K562 (cell line): ENCODE measurements around the gene C6orf47. TPM values are rescaled to one million over a fixed set of nuclear protein-coding genes. Genes with fewer than 3 reads are reported as not detected.

Experiments used
- ATAC-seq: fragments of 200-7000 bp; cut with Tn5 transposase; 3 replicates; pipeline ENCODE4 v1.9.1; 2020; ENCODE audit warnings: moderate library complexity
- BruUV-seq: library from RNA; stranded (reverse); fragments of 400-500 nt; replicated peaks from 2 replicates; lab custom pipeline; 2021; lab: Mats Ljungman, UMichigan
- CTCF ChIA-PET: fragments of 300-600 bp; formaldehyde crosslinking; extraction: SDS; loops from one replicate; lab custom pipeline; 2021; ENCODE audit warnings: low intra/inter-chr PET ratio; lab: Yijun Ruan, JAX
- POLR2A ChIA-PET: fragments of 300-600, 350-650 bp; sonication (Branson Sonifier 250); formaldehyde crosslinking; extraction: SDS; loops from one replicate; lab custom pipeline; 2021; ENCODE audit warnings: antibody characterized with exemption, inconsistent platforms; lab: Yijun Ruan, JAX
- DNase-seq, 4 experiments: peaks; one replicate each; pipeline versions ENCODE4 v3.0.0 to v3.0.0-alpha.2; 2011 to 2018; ENCODE audit warnings: low spot score in 3 of 4, mixed read lengths in 3 of 4; ENCODE audit errors: extremely low read depth in 1 of 4
- FAIRE-seq: peaks from 2 replicates; lab custom pipeline; 2011; peaks lifted over from hg19 to GRCh38; lab: Jason Lieb, UNC
- H2AFZ ChIP-seq: 2 replicates; pipeline ENCODE4 v1.6.0; 2011; ENCODE audit warnings: low read depth, low read length, control low read depth, inconsistent platforms
- H3K27ac ChIP-seq: fragments of 200-600 bp; 3 replicates; pipeline ENCODE4 v1.8.0; 2011; ENCODE audit warnings: low read depth, mild to moderate bottlenecking, control low read depth, inconsistent platforms, low read length, moderate library complexity, mixed read lengths; ENCODE audit errors: extremely low read depth
- H3K27me3 ChIP-seq, 2 experiments: fragments of 300-600 bp in 1 of 2; 2 replicates in 1 of 2; 3 replicates in 1 of 2; pipeline versions ENCODE4 v1.6.0 to v1.8.0; 2011; ENCODE audit warnings: inconsistent platforms in 2 of 2, low read length in 2 of 2, mild to moderate bottlenecking in 1 of 2, mixed read lengths in 1 of 2, moderate library complexity in 1 of 2; ENCODE audit not compliant: control insufficient read depth in 2 of 2, insufficient read depth in 2 of 2
- H3K36me3 ChIP-seq: fragments of 300-600 bp; 3 replicates; pipeline ENCODE4 v1.8.0; 2011; ENCODE audit warnings: mild to moderate bottlenecking, low read length, inconsistent platforms; ENCODE audit not compliant: control insufficient read depth, insufficient read depth
- H3K4me1 ChIP-seq, 2 experiments: fragments of 200-600 bp in 1 of 2; replicated peaks in 1 of 2; 2 replicates in 1 of 2; 3 replicates in 1 of 2; pipeline versions ENCODE4 v1.5.1 to v1.8.0; 2011; ENCODE audit warnings: inconsistent platforms in 2 of 2, low read length in 2 of 2, mild to moderate bottlenecking in 1 of 2, mixed read lengths in 1 of 2, moderate library complexity in 1 of 2; ENCODE audit not compliant: control insufficient read depth in 2 of 2, insufficient read depth in 2 of 2
- H3K4me2 ChIP-seq: 2 replicates; pipeline ENCODE4 v1.6.1; 2011; ENCODE audit warnings: low read length, control low read depth, inconsistent platforms, mixed read lengths; ENCODE audit not compliant: insufficient read depth
- H3K4me3 ChIP-seq: fragments of 200-600 bp; sonication (generic), shearing (Covaris generic); 2 replicates; pipeline ENCODE4 v1.5.1; 2016; ENCODE audit warnings: control low read depth, inconsistent platforms
- H3K79me2 ChIP-seq: fragments of 200-600 bp; 3 replicates; pipeline ENCODE4 v1.8.0; 2011; ENCODE audit warnings: low read length, inconsistent platforms; ENCODE audit not compliant: control insufficient read depth, insufficient read depth
- H3K9ac ChIP-seq, 2 experiments: 2 replicates each; pipeline versions ENCODE4 v1.6.0 to v1.6.1; 2011; ENCODE audit warnings: low read depth in 2 of 2, low read length in 2 of 2, control low read depth in 1 of 2, inconsistent platforms in 1 of 2, mild to moderate bottlenecking in 1 of 2, mixed read lengths in 1 of 2; ENCODE audit not compliant: insufficient read depth in 1 of 2
- H3K9me1 ChIP-seq: one replicate; pipeline ENCODE4 v1.6.0; 2011; ENCODE audit warnings: inconsistent platforms, mild to moderate bottlenecking, low read length, moderate library complexity; ENCODE audit not compliant: control insufficient read depth, insufficient read depth
- H3K9me3 ChIP-seq: replicated peaks from 2 replicates; pipeline ENCODE4 v1.5.1; 2011; ENCODE audit warnings: low read depth, low read length, inconsistent platforms; ENCODE audit not compliant: control insufficient read depth, insufficient read depth
- H4K20me1 ChIP-seq: replicated peaks from 2 replicates; pipeline ENCODE4 v1.6.1; 2011; ENCODE audit warnings: low read length, inconsistent platforms, mixed read lengths; ENCODE audit not compliant: control insufficient read depth, insufficient read depth
- CHAMP1 ChIP-seq: fragments of 450-650 bp; IDR thresholded peaks from 2 replicates; pipeline ENCODE4 v1.6.1; 2016; ENCODE audit warnings: mild to moderate bottlenecking
- ETV6 ChIP-seq, 3 experiments: fragments of 150-350 bp in 1 of 3; sonication (generic) in 1 of 3; formaldehyde crosslinking in 1 of 3; IDR thresholded peaks; 2 replicates each; pipeline versions ENCODE4 v1.6.1 to v1.8.0; 2014 to 2022; ENCODE audit warnings: borderline replicate concordance in 2 of 3, low read depth in 2 of 3, antibody characterized with exemption in 1 of 3, low read length in 1 of 3, mild to moderate bottlenecking in 1 of 3, missing genetic modification reagents in 1 of 3
- GTF2A2 ChIP-seq: IDR thresholded peaks from 2 replicates; pipeline ENCODE4 v1.6.1; 2016; ENCODE audit warnings: mild to moderate bottlenecking, missing genetic modification characterization, missing compliant biosample characterization
- HEY1 ChIP-seq: fragments of 250-450 bp; sonication (Bioruptor Pico); IDR thresholded peaks from 2 replicates; pipeline ENCODE4 v1.5.0; 2020; ENCODE audit warnings: mild to moderate bottlenecking, moderate library complexity, borderline replicate concordance
- JUN ChIP-seq, 2 experiments: sonication (generic) in 1 of 2; formaldehyde crosslinking in 1 of 2; IDR thresholded peaks; 2 replicates each; pipeline versions ENCODE4 v1.6.1 to v1.8.0; 2012 to 2022; ENCODE audit warnings: borderline replicate concordance in 2 of 2, mild to moderate bottlenecking in 2 of 2, improper control_type of control experiment in 1 of 2, low read depth in 1 of 2, low read length in 1 of 2, missing genetic modification reagents in 1 of 2
- KDM5B ChIP-seq: fragments of 200-600 bp; sonication (generic); IDR thresholded peaks from 2 replicates; pipeline ENCODE4 v1.6.1; 2012; ENCODE audit warnings: low read depth, mild to moderate bottlenecking, moderate library complexity, low read length, control low read depth, inconsistent platforms; ENCODE audit not compliant: insufficient replicate concordance
- MBD2 ChIP-seq: sonication (generic); IDR thresholded peaks from 2 replicates; pipeline ENCODE4 v1.6.1; 2016; ENCODE audit warnings: low read depth, borderline replicate concordance
- MYNN ChIP-seq, 2 experiments: sonication (generic); formaldehyde crosslinking in 1 of 2; IDR thresholded peaks; 2 replicates each; pipeline versions ENCODE4 v1.5.0 to v1.6.1; 2016 to 2020; ENCODE audit warnings: antibody characterized with exemption in 1 of 2, missing genetic modification reagents in 1 of 2
- PHB2 ChIP-seq: fragments of 450-650 bp; IDR thresholded peaks from 2 replicates; pipeline ENCODE4 v1.6.1; 2017; ENCODE audit warnings: low read depth
- RBFOX2 ChIP-seq: fragments of 200-400 bp; formaldehyde crosslinking; IDR thresholded peaks from 2 replicates; pipeline ENCODE4 v1.6.1; 2017; ENCODE audit warnings: low read depth, mild to moderate bottlenecking, low read length, moderate library complexity
- ZKSCAN3 ChIP-seq: fragments of 250-450 bp; sonication (Bioruptor Pico); IDR thresholded peaks from 2 replicates; pipeline ENCODE4 v1.4.0; 2020
- ZNF79 ChIP-seq: fragments of 250-450 bp; sonication (Bioruptor Pico); IDR thresholded peaks from 2 replicates; pipeline ENCODE4 v1.4.0; 2020; ENCODE audit warnings: low read depth, mild to moderate bottlenecking, moderate library complexity
- WGBS: fragments of 100-300 bp; shearing (Covaris generic); methylation state at CpG from one replicate; pipeline ENCODE4 v1.1.6; 2016; ENCODE audit warnings: low coverage, mixed read lengths; ENCODE audit not compliant: insufficient coverage; ENCODE audit errors: missing lambda C conversion rate; 5-methylcytosine and 5-hydroxymethylcytosine counted together
- in situ Hi-C: fragments of 300-500 bp; cut with MboI; formaldehyde crosslinking; loops from 4 replicates; pipeline ENCODE4 v1.15.0; 2018; ENCODE audit warnings: inconsistent platforms, mixed read lengths
- intact Hi-C: fragments of 100-400 bp; cut with micrococcal nuclease; formaldehyde crosslinking; loops from 2 replicates; pipeline ENCODE4 v1.14.2; 2022
- polyA plus RNA-seq, 8 experiments: library from polyadenylated mRNA; depleted of rRNA in 4 of 8; stranded (reverse) in 5 of 8; unstranded in 3 of 8; fragments of >200 nt; fragmentation: Nextera tagmentation in 2 of 8; fragmentation: Illumina TruSeq in 1 of 8; extraction: Ambion mirVana in 2 of 8; extraction: Trizol in 1 of 8; gene quantifications; 2 replicates each; pipeline versions ENCODE4 v1.2.1 to v1.2.3, GENCODE V29; 2011 to 2014; ENCODE audit warnings: inconsistent platforms in 1 of 8, missing spikeins in 1 of 8
- total RNA-seq, 7 experiments: library from RNA; depleted of rRNA in 6 of 7; stranded (reverse); fragments of >200 nt in 6 of 7; fragmentation: Illumina TruSeq in 2 of 7; extraction: Trizol in 2 of 7; gene quantifications; 2 replicates each; pipeline versions ENCODE4 v1.2.1 to v1.2.3, GENCODE V29; 2011 to 2021; ENCODE audit warnings: low replicate concordance in 1 of 7
- TF ChIP-seq, protein P1 (sequence below), 3 experiments: fragments of 200-800 bp in 1 of 3; sonication (Bioruptor generic) in 1 of 3; sonication (generic) in 1 of 3; formaldehyde crosslinking in 1 of 3; IDR thresholded peaks; 2 replicates each; pipeline versions ENCODE4 v1.6.1 to v1.8.0; 2016 to 2022; ENCODE audit warnings: mild to moderate bottlenecking in 2 of 3, missing compliant biosample characterization in 2 of 3, missing genetic modification characterization in 2 of 3, missing genetic modification reagents in 1 of 3
- TF ChIP-seq, protein P2 (sequence below), 2 experiments: IDR thresholded peaks in 1 of 2; conservative IDR thresholded peaks in 1 of 2; 2 replicates each; pipeline ENCODE4 v1.6.1; 2016; ENCODE audit warnings: low read depth in 2 of 2, mild to moderate bottlenecking in 1 of 2, missing compliant biosample characterization in 1 of 2, missing genetic modification characterization in 1 of 2, moderate library complexity in 1 of 2

C6orf47 gene
- total and polyA plus RNA-seq, 9 of the 15 experiments (the other 6 are each of a cell fraction or from before 2014, with no cell fraction given): 0.14 to 43.8 (median 27.0) TPM

- POLR2A ChIA-PET: interaction anchor here (0.6 to 14.8 kb wide), 11 partner anchors 5 to 197 kb away, joined by 3 to 274 read pairs (median 5); partner anchors contain the start of genes APOM, BAG6, C6orf47 and GPANK1
- Histone ChIP-seq H3K79me2 (no peaks in the 10 kb centered on the region), H4K20me1 (peaks cover 27% of the 10 kb centered on the region), H3K36me3 (peaks cover 96% of the 10 kb centered on the region), H3K4me2 (no peak overlapping the region), H3K9me1 (no peaks in the 10 kb centered on the region), H3K27me3 (no peaks in the 10 kb centered on the region), H3K4me3 (no peak overlapping the region), H3K4me1 (peaks cover 3 to 10% of the 10 kb centered on the region in 2 experiments; a peak in 4 of 5 replicates), H3K9me3 (no peaks in the 10 kb centered on the region), H3K9ac (no peak overlapping the region), H3K27ac (no peak overlapping the region), H2AFZ (no peak overlapping the region)
- ATAC-seq (no peak), FAIRE-seq (peak; percentile 37), DNase-seq (no peak)
- BruUV-seq: no TSS peak
- intact Hi-C loops (no loop called here), in situ Hi-C loops (no loop called here)
- CTCF ChIA-PET: no interaction called here
- WGBS: 85% methylated on average over 9 of the region's 9 CpGs
- TF ChIP-seq PHB2: no peak
- peak; percentile 38; the same call in 1 of the 2 replicates for TF ChIP-seq RBFOX2
- TF ChIP-seq GTF2A2 (tag): no peak
- no peak for TF ChIP-seq HEY1 (CRISPR knock-in tag)
- TF ChIP-seq JUN (IDR thresholded peaks at IDR 0.05; ENCODE audit: borderline replicate concordance, low read depth, low read length): no peak
- TF ChIP-seq JUN (CRISPR knock-in tag; IDR thresholded peaks at IDR 0.05; ENCODE audit: borderline replicate concordance): no peak
- TF ChIP-seq, protein P1, sequence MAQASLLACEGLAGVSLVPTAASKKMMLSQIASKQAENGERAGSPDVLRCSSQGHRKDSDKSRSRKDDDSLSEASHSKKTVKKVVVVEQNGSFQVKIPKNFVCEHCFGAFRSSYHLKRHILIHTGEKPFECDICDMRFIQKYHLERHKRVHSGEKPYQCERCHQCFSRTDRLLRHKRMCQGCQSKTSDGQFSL (CRISPR knock-in tag; IDR thresholded peaks at IDR 0.05): peak; percentile 67
- TF ChIP-seq, protein P1 (tag; IDR thresholded peaks at IDR 0.05): no peak
- TF ChIP-seq ETV6 (IDR thresholded peaks at IDR 0.05; ENCODE audit: borderline replicate concordance in 1 of 2, low read depth in 2 of 2, low read length in 1 of 2): no peak
- TF ChIP-seq ETV6 (CRISPR knock-in tag; IDR thresholded peaks at IDR 0.05; ENCODE audit: borderline replicate concordance): no peak
- no peak for TF ChIP-seq KDM5B
- TF ChIP-seq MYNN (IDR thresholded peaks at IDR 0.05): peak; percentile 36; the same call in 1 of the 2 replicates
- no peak for TF ChIP-seq MYNN (CRISPR knock-in tag; IDR thresholded peaks at IDR 0.05)
- TF ChIP-seq CHAMP1: no peak
- TF ChIP-seq, protein P2, sequence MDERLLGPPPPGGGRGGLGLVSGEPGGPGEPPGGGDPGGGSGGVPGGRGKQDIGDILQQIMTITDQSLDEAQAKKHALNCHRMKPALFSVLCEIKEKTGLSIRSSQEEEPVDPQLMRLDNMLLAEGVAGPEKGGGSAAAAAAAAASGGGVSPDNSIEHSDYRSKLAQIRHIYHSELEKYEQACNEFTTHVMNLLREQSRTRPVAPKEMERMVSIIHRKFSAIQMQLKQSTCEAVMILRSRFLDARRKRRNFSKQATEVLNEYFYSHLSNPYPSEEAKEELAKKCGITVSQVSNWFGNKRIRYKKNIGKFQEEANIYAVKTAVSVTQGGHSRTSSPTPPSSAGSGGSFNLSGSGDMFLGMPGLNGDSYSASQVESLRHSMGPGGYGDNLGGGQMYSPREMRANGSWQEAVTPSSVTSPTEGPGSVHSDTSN (CRISPR knock-in tag; IDR thresholded peaks at IDR 0.05; ENCODE audit: low read depth): no peak
- TF ChIP-seq, protein P2 (tag; conservative IDR thresholded peaks at IDR 0.05; ENCODE audit: low read depth): no peak
- no peak for TF ChIP-seq ZNF79 (CRISPR knock-in tag)
- TF ChIP-seq ZKSCAN3 (CRISPR knock-in tag): no peak
- no peak for TF ChIP-seq MBD2
Measured at GRCh38 chr6:31639043-31639442, 21.5 kb downstream of the C6orf47 start.
